ENCODE results near the gene PELI1.
"Not testable (repeated sequence)": the region's sequence is repeated elsewhere in the genome, so short reads cannot be mapped to it uniquely, and the experiment has no call there.

The PELI1 gene

GRCh38 chr2:64124168-64124567, 20.1 kb downstream of the PELI1 start:
- in situ Hi-C loops (cut with HindIII; ENCODE audit: low sequenced_read_pairs): no loop called here

- in situ Hi-C loops (cut with HindIII; ENCODE audit: low sequenced_read_pairs): no loop called here
Observed at GRCh38 chr2:64123740-64124139, 20.5 kb downstream of the PELI1 start.

GRCh38 chr2:64122358-64122757, 21.9 kb downstream of the PELI1 start:
- in situ Hi-C loops (cut with HindIII; ENCODE audit: low sequenced_read_pairs): no loop called here

DNA sequence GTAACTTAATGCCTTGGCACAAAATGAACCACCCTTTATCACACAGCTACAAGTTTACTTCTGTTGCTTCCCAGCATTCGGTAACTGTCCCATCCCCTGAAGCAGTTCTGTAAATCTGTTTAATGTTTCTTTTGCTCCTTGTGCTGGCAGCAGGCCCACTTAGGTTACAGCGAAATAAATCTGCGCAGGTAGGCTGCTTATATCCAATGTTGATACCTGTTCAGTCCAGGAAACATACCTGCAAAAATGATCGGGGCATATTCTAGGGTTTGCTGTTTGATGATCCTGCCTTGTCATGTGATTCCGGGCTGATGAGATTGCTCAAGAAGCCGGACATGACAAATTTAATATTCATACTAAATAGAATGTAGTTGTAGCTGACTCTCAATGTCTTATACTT, 23.3 kb downstream of the PELI1 start:
- in situ Hi-C loops (cut with HindIII; ENCODE audit: low sequenced_read_pairs): no loop called here

DNA sequence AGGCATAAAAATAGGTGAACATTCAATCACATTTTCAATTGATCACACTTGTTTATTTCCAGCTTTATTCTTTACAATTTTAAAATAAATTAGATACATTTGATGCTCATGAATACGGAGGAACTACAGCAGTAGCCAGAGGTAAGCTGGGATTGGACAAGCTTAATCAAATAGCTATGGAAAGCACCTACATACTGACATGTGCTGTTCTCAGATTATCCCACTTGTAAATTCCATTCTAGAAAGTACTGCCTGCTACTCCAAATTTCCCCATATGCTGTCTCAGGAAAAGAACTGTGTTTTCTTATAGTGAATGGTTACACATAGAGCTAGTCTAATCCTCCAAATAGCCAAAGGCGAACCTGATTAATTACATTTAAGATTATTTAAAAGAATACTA, 24.2 kb downstream of the PELI1 start:
- in situ Hi-C loops (cut with HindIII; ENCODE audit: low sequenced_read_pairs): no loop called here

GRCh38 chr2:64119369-64119768, 24.9 kb downstream of the PELI1 start:
- in situ Hi-C loops (cut with HindIII; ENCODE audit: low sequenced_read_pairs): loop anchor here (5.0 kb wide), 1 partner anchor 57 kb away; no protein-coding TSS in a partner anchor

DNA sequence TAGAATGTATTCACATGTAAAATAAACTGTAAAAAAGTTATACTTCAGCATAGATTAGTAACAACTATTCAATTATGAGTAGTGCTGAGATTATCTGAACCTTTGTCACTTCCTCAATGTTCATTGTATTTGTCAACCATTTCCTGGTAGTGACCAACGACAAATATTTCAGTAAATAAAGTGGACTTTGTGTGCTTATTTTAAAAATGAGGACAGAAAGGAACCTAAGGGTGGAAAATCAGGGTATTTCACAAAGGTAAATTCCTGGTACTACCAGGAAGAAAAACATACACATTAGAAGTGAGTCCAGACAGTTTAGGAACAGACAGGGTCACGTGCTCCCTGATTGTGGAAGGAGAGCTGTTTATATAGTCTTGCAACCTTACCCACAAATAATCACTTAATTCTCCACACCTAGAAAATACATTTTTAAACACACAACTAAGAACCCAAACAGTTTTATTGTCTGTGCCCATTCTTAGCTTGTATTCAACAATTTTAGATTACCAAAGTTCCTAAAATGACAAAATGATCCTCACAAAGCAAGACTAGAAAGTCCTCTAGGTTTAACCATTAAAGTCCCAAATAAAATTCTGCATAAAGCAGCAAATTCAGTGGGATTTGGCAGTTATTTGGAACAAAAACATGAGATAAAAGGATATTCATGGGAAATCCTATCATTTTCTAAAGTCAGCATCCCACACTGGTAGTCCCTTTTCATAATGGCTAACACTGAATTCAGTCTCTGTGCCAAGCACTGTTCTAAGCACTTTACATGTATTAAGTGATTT, 28.2 kb downstream of the PELI1 start:
- in situ Hi-C loops (cut with HindIII; ENCODE audit: low sequenced_read_pairs): loop anchor here (5.0 kb wide), 1 partner anchor 54 kb away; no protein-coding TSS in a partner anchor

GRCh38 chr2:64114912-64115277, 29.3 kb downstream of the PELI1 start:
- in situ Hi-C loops (cut with HindIII; ENCODE audit: low sequenced_read_pairs): loop anchor here (5.0 kb wide), 1 partner anchor 53 kb away; no protein-coding TSS in a partner anchor

DNA sequence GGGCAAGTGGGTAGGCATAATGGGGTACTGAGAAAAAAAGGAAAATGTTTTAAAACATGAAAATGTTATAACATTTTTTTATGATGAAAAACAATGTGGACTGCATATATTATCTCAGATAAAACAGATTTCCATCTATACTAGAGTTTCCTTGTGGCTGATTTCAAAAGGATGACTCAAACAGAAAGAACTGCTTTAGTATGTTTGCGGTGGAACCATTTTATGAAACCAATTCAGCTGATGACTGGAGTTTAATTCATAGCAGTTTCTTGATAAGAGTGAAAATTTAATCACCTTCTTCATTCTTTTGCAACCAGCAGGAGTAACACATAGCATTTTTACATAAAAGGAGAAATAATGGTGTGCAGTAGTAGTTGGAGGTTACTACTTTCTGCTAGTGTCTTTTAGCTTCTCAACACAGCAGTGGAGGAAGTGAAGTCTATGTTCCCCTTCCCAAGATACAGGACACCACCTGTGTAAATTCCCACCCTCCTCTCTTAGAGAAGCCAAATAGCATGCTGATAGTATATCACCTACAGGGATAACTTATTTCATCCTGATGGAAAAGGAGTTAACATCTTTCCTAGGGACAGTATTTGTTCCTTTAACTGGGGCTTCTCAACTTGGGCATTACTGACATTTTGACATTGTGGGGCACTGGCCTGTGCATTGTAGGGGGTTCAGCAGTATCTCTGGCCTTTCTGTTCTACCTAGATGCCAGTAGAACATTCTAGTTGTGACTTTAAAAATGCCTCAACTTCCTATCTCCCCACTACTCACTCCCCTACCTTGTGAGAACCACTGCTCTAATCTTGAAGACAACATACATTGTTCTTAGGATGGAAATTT, 29.9 kb downstream of the PELI1 start:
- in situ Hi-C loops (cut with HindIII; ENCODE audit: low sequenced_read_pairs): no loop called here

- in situ Hi-C loops (cut with HindIII; ENCODE audit: low sequenced_read_pairs): no loop called here
Observed at GRCh38 chr2:64112016-64112415, 32.2 kb downstream of the PELI1 start.

DNA sequence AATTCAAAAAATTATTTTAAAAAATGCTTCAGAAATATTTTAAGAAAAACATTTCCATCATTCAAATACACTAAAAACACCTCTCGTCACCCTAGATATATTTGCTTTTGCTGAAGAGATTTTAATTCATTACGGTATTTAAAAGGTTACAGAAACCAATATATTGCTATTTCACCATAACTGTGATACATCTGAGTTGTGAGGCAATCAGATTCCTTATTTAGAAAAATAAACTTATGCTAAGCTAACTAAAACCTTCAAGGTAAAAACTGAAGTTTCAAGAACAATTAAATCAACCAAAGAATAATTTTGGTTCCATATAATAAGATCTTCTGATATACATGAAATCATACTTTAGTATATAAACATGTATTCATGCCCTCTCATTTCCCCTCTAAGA, 32.8 kb downstream of the PELI1 start:
- in situ Hi-C loops (cut with HindIII; ENCODE audit: low sequenced_read_pairs): no loop called here

DNA sequence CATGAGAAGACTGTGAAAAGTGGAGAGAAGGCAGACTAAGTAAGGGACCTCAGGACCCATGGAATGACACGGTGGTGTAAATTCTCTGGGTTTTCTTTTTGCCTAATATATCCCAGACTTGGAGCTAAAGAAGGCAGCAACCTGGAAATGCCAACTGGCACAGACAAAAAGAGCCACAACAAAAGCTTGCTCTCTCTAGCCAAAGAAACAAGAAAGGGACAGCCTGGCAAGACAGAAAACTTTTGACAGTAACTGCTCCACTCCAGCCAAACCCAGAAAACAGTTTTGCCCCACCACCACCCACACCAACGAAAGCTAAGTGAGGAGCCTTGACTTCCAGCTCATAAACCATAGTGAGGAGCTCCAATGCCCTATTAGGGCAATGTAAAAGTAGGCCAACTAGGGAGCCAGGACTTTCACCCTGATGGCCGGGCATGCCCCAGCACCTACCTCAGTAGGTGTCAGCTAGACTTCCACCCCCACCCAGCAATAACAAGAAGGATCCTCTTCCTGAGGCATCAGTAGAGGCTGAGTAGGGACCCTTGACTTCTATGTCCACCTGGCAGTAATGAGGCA, 35.5 kb downstream of the PELI1 start:
- in situ Hi-C loops (cut with HindIII; ENCODE audit: low sequenced_read_pairs): no loop called here

- in situ Hi-C loops (cut with HindIII; ENCODE audit: low sequenced_read_pairs): no loop called here
Observed at GRCh38 chr2:64106481-64106880, 37.7 kb downstream of the PELI1 start.

DNA sequence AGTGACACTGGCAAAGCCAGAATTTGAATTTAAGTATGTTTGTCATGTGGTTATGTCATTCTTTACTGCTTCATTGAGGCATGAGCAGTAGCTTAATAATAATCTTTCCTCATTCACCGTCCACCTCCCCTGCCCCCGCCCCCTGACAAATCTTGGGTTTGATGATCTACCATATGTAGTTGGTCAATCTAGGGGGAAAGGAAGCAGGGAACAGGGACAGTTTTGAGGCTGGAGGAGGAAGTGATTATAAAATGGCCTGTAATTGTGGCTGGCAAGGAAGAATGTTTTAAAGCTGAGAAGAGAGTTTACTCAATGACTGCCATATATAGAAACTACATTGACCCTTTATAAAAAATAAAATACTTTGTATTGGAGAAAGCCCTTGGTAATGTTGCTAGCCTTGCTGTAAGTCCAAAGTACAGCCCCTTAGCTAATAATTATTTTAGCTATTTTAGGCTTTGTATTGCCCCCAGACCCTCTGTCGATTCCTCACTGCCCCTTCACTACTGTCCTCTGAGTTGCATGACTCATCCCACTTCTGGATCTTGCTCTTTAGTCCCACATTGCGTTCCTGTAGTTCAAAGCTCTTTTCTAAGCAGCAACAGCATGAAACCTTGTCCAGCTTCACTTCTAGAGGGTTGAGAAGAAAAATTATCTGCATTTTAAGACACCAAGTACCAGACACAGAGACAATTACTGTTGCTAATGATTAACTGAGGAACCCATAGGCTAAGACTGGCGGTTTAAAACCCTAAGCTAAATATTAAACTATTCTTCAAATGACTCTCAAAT, 38.4 kb downstream of the PELI1 start:
- in situ Hi-C loops (cut with HindIII; ENCODE audit: low sequenced_read_pairs): no loop called here

DNA sequence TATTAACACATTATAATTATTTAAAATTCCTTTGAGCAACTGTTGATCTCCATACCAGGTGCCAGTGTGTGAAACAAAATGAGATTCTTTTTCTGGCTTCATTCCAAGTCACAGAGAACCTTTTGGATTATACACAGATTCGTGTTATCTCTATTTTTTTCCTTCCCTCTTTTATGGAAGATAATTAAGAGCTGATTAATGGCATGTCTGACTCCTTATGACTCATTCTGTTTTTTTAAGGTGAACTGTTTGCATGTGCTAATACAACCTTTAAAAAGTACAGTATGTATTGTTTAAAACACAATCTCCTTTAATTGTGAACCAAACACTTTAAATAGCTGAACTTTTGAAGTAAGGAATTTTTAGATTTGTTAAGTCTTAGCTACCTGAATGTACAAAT, 39.3 kb downstream of the PELI1 start:
- in situ Hi-C loops (cut with HindIII; ENCODE audit: low sequenced_read_pairs): no loop called here

DNA sequence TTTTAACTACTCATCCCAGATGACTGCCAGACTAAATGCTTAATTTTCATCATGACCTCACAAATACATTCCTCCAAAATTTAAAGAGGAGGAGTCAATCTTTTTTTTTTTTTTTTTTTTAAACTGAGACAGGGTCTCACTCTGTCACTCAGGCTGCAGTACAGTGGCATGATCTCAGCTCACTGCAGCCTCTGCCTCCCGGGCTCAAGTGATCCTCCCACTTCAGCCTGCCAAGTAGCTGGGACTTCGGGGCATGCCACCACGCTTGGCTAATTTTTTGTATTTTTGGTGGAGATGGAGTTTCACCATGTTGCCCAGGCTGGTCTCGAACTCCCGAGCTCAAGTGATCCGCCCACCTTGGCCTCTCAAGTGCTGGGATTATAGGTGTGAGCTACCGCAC, 41.5 kb downstream of the PELI1 start:
- in situ Hi-C loops (cut with HindIII; ENCODE audit: low sequenced_read_pairs): not testable (repeated sequence)

DNA sequence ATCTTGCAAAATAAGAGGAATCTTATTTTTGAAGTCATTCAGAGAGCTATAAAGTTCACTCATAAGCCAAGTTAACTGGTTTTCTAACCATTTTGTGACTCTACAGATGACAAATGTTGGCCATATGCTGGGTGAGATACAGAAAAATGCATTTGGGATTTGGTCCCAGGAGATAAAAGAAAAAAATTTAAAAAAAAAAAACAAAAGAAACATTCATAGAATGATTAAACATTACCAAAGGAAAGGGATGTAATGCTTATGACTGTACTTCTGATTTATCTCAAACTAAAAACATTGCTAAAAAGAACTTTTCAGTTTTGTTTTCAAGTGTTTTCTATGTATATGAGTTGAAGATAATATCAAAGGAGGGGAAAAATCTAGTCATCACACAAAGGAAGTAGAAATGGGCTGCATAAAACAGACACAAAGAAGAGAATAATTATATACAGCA, 43.1 kb downstream of the PELI1 start:
- in situ Hi-C loops (cut with HindIII; ENCODE audit: low sequenced_read_pairs): no loop called here

- in situ Hi-C loops (cut with HindIII; ENCODE audit: low sequenced_read_pairs): not testable (repeated sequence)
Observed at GRCh38 chr2:64100584-64100983, 43.6 kb downstream of the PELI1 start.

GRCh38 chr2:64094663-64095382, 49.4 kb downstream of the PELI1 start:
- in situ Hi-C loops (cut with HindIII; ENCODE audit: low sequenced_read_pairs): no loop called here

DNA sequence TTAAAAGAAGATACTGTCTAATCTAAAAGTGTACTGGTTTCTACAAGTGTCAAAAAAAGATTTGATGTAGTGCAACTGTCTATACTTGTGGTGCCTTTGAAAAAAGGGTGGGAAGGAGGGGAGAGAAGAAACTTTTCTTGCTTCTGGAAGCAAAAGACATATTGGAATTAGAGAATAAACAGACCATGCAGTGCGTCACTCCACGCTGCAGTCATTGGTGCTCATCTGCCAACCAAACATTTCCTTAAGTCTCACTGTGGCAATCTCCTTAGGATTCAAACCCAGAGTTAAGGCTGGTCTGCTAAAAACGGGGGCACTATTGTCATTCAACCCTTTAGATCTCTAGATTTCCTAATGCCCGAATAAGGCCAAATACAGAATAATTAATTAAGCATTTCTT, 50.9 kb downstream of the PELI1 start:
- in situ Hi-C loops (cut with HindIII; ENCODE audit: low sequenced_read_pairs): no loop called here
